Measurements from ENCODE around the gene HNRNPLL. TPM values are rescaled to one million over a fixed set of nuclear protein-coding genes. Genes with fewer than 3 reads are reported as not detected.

The HNRNPLL gene
- total and polyA plus RNA-seq, 2 donors: 24.1 to 54.0 TPM

DNA sequence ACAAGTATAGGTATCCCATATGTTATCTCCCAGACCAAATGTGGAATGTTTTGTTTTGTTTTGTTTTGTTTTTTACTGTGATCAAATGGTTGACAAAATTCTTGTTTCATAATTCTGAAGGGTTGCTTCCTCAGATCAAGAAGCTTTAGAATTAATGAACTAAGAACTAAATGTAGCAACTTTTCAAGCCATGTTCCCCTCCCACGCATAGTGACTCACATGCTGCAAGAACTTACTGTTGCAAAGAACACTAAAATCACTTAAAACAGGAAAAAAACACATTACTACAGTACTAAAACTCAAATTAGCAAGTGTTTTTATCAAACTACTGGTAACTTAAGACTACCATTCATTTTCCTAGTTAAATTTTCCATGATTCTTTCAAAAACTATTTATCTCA, 30.6 kb downstream of the HNRNPLL start:
- Histone ChIP-seq H3K27ac (ENCODE audit: low read depth in 1 of 2, low read length in 1 of 2) (no peak overlapping the region), H3K27me3 (ENCODE audit: control insufficient read depth in 2 of 2, insufficient read depth in 1 of 2, low read length in 1 of 2) (no peaks in the 10 kb centered on the region), H3K9me3 (ENCODE audit: control insufficient read depth in 2 of 2, insufficient read depth in 1 of 2, low read length in 1 of 2) (no peaks in the 10 kb centered on the region), H3K4me1 (ENCODE audit: control insufficient read depth in 2 of 2, insufficient read depth in 2 of 2, low read length in 2 of 2) (no peaks in the 10 kb centered on the region), H3K4me3 (ENCODE audit: low read length in 2 of 2) (no peak overlapping the region), H3K36me3 (ENCODE audit: control insufficient read depth in 2 of 2, insufficient read depth in 2 of 2, low read length in 1 of 2) (peaks cover 12 to 63% of the 10 kb centered on the region in 2 donors)
- DNase-seq (ENCODE audit: low read depth in 6 of 9, low spot score in 9 of 9): peak in 1 of 9 donors; percentile 15
- WGBS: 89% methylated on average over 1 of the region's 1 CpG

- Histone ChIP-seq H3K4me3 (ENCODE audit: low read length in 2 of 2) (no peak overlapping the region), H3K4me1 (ENCODE audit: control insufficient read depth in 2 of 2, insufficient read depth in 2 of 2, low read length in 2 of 2) (no peaks in the 10 kb centered on the region), H3K9me3 (ENCODE audit: control insufficient read depth in 2 of 2, insufficient read depth in 1 of 2, low read length in 1 of 2) (no peaks in the 10 kb centered on the region), H3K36me3 (ENCODE audit: control insufficient read depth in 2 of 2, insufficient read depth in 2 of 2, low read length in 1 of 2) (peaks cover 15 to 64% of the 10 kb centered on the region in 2 donors), H3K27me3 (ENCODE audit: control insufficient read depth in 2 of 2, insufficient read depth in 1 of 2, low read length in 1 of 2) (no peaks in the 10 kb centered on the region), H3K27ac (ENCODE audit: low read depth in 1 of 2, low read length in 1 of 2) (no peak overlapping the region)
- DNase-seq (ENCODE audit: low read depth in 6 of 9, low spot score in 9 of 9): no peak
- 96% methylated on average over 4 of the region's 4 CpGs for WGBS
These were observed 31.5 kb downstream of the HNRNPLL start for GRCh38 chr2:38571193-38571592.

DNA sequence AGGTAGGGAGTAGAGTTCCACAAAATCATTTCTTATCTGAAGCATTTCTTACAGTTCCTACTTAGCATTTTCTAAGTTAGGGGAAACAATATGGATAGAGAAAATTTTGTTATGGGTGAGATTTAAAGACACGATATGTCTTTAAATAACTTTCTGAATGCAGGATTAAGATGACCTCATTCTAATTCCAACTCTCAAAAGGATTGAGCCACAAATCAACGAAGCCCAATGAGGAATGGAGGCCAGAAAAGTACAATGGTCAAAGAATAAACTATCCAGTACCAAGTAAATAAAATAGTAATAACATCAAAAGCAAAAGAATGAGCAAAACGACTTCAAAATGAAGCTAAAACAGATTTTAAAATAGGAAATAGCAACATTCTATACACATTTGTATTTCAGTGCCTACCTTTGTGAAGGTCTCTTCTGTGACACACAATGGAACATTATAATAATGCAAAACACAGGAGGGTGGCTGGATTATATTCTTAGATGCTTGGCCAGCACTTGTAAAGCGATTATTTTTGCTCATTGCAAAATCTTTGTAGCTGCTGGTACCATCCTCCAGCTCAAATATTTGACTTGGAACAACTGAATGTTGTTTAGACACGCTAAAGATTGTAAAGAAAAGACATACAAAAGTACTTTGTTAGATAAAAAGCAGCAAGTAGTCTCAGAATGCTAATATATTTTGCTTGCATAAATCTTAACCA, 33.8 kb downstream of the HNRNPLL start:
- H3K27me3 ChIP-seq (ENCODE audit: control insufficient read depth in 2 of 2, insufficient read depth in 1 of 2, low read length in 1 of 2): no peaks in the 10 kb centered on the region
- WGBS: 97% methylated on average over 5 of the region's 5 CpGs
- no peaks in the 10 kb centered on the region for H3K4me1 ChIP-seq (ENCODE audit: control insufficient read depth in 2 of 2, insufficient read depth in 2 of 2, low read length in 2 of 2)
- H3K27ac ChIP-seq (ENCODE audit: low read depth in 1 of 2, low read length in 1 of 2): no peak overlapping the region
- no peaks in the 10 kb centered on the region for H3K9me3 ChIP-seq (ENCODE audit: control insufficient read depth in 2 of 2, insufficient read depth in 1 of 2, low read length in 1 of 2)
- H3K4me3 ChIP-seq (ENCODE audit: low read length in 2 of 2): no peak overlapping the region
- H3K36me3 ChIP-seq (ENCODE audit: control insufficient read depth in 2 of 2, insufficient read depth in 2 of 2, low read length in 1 of 2): peaks cover 19 to 69% of the 10 kb centered on the region in 2 donors
- DNase-seq (ENCODE audit: low read depth in 6 of 9, low spot score in 9 of 9): no peak

DNA sequence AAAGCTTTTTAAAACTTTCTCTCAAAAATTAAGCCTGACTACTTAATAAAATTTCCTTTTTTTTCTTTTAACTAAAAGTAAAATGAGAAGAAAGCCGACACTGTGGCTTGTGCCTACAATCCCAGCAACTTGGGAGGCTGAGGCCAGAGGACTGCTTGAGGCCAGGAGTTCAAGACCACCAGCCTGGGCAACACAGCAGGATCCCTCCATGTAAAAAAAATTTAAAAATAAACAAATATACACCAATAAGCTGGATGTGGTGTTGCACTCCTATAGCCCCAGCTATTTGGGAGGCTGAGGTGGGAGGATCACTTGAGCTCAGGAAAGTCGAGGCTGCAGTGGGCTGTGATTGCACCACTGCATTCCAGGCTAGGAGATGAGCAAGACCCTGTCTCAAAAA, 37.4 kb downstream of the HNRNPLL start:
- H3K4me1 ChIP-seq (ENCODE audit: control insufficient read depth in 2 of 2, insufficient read depth in 2 of 2, low read length in 2 of 2): no peaks in the 10 kb centered on the region
- DNase-seq (ENCODE audit: low read depth in 6 of 9, low spot score in 9 of 9): no peak
- H3K9me3 ChIP-seq (ENCODE audit: control insufficient read depth in 2 of 2, insufficient read depth in 1 of 2, low read length in 1 of 2): no peaks in the 10 kb centered on the region
- peaks cover 14 to 64% of the 10 kb centered on the region in 2 donors for H3K36me3 ChIP-seq (ENCODE audit: control insufficient read depth in 2 of 2, insufficient read depth in 2 of 2, low read length in 1 of 2)
- no peak overlapping the region for H3K4me3 ChIP-seq (ENCODE audit: low read length in 2 of 2)
- H3K27me3 ChIP-seq (ENCODE audit: control insufficient read depth in 2 of 2, insufficient read depth in 1 of 2, low read length in 1 of 2): no peaks in the 10 kb centered on the region
- WGBS: 97% methylated on average over 2 of the region's 2 CpGs
- H3K27ac ChIP-seq (ENCODE audit: low read depth in 1 of 2, low read length in 1 of 2): no peak overlapping the region

DNA sequence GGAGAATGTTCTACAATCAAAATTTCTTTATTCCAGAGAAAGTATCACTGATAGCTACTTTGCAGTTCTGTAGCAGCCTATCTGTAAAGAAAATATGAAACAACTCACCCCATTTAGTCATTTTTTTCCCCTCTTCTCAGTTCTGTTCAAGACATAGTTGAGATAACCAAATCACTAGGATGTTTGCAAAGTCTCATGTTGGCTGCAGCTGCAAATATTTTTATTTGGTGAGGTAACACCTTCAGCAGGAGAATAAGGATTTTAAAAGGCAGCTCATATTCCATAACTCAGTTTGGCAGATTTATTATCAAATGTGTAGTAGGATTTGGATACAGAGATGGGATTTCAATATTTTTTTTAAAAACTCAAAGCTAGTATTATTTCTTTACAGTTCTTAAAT, 41.0 kb downstream of the HNRNPLL start:
- H3K4me1 ChIP-seq (ENCODE audit: control insufficient read depth in 2 of 2, insufficient read depth in 2 of 2, low read length in 2 of 2): no peaks in the 10 kb centered on the region
- no peak overlapping the region for H3K27ac ChIP-seq (ENCODE audit: low read depth in 1 of 2, low read length in 1 of 2)
- no peak overlapping the region for H3K4me3 ChIP-seq (ENCODE audit: low read length in 2 of 2)
- no peak for DNase-seq (ENCODE audit: low read depth in 6 of 9, low spot score in 9 of 9)
- no peaks in the 10 kb centered on the region for H3K27me3 ChIP-seq (ENCODE audit: control insufficient read depth in 2 of 2, insufficient read depth in 1 of 2, low read length in 1 of 2)
- H3K9me3 ChIP-seq (ENCODE audit: control insufficient read depth in 2 of 2, insufficient read depth in 1 of 2, low read length in 1 of 2): no peaks in the 10 kb centered on the region
- H3K36me3 ChIP-seq (ENCODE audit: control insufficient read depth in 2 of 2, insufficient read depth in 2 of 2, low read length in 1 of 2): peaks cover 7 to 41% of the 10 kb centered on the region in 2 donors

GRCh38 chr2:38560092-38560491, 42.6 kb downstream of the HNRNPLL start:
- Histone ChIP-seq H3K9me3 (ENCODE audit: control insufficient read depth in 2 of 2, insufficient read depth in 1 of 2, low read length in 1 of 2) (no peaks in the 10 kb centered on the region), H3K27me3 (ENCODE audit: control insufficient read depth in 2 of 2, insufficient read depth in 1 of 2, low read length in 1 of 2) (no peaks in the 10 kb centered on the region), H3K4me1 (ENCODE audit: control insufficient read depth in 2 of 2, insufficient read depth in 2 of 2, low read length in 2 of 2) (no peaks in the 10 kb centered on the region), H3K36me3 (ENCODE audit: control insufficient read depth in 2 of 2, insufficient read depth in 2 of 2, low read length in 1 of 2) (peaks cover 3 to 29% of the 10 kb centered on the region in 2 donors), H3K4me3 (ENCODE audit: low read length in 2 of 2) (no peak overlapping the region), H3K27ac (ENCODE audit: low read depth in 1 of 2, low read length in 1 of 2) (no peak overlapping the region)
- DNase-seq (ENCODE audit: low read depth in 6 of 9, low spot score in 9 of 9): no peak
- 95% methylated on average over 2 of the region's 2 CpGs for WGBS

DNA sequence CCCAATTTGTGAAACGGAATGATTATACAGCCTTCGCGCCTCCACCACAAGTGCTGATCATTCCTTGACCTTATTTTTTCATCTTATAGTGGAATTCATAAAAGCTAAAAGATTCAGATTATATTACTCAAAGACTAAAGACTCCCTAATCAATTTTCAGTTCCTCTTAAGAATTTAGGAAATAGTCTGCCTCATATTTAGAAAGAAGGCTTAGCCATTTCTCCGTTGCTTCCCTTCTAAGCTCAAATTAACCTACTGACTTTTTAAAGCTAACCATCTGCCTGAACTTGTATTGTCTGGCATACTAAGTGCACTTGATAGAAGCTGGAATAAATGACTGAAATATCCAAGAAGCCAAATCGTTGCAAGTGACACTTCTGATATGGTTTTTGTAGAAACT, 44.7 kb downstream of the HNRNPLL start:
- no peak for DNase-seq (ENCODE audit: low read depth in 6 of 9, low spot score in 9 of 9)
- Histone ChIP-seq H3K27ac (ENCODE audit: low read depth in 1 of 2, low read length in 1 of 2) (no peak overlapping the region), H3K9me3 (ENCODE audit: control insufficient read depth in 2 of 2, insufficient read depth in 1 of 2, low read length in 1 of 2) (no peaks in the 10 kb centered on the region), H3K36me3 (ENCODE audit: control insufficient read depth in 2 of 2, insufficient read depth in 2 of 2, low read length in 1 of 2) (peaks cover 6 to 28% of the 10 kb centered on the region in 2 donors), H3K27me3 (ENCODE audit: control insufficient read depth in 2 of 2, insufficient read depth in 1 of 2, low read length in 1 of 2) (no peaks in the 10 kb centered on the region), H3K4me1 (ENCODE audit: control insufficient read depth in 2 of 2, insufficient read depth in 2 of 2, low read length in 2 of 2) (no peaks in the 10 kb centered on the region), H3K4me3 (ENCODE audit: low read length in 2 of 2) (no peak overlapping the region)
- 96% methylated on average over 5 of the region's 5 CpGs for WGBS

- WGBS: 98% methylated on average over 2 of the region's 2 CpGs
- Histone ChIP-seq H3K9me3 (ENCODE audit: control insufficient read depth in 2 of 2, insufficient read depth in 1 of 2, low read length in 1 of 2) (no peaks in the 10 kb centered on the region), H3K27me3 (ENCODE audit: control insufficient read depth in 2 of 2, insufficient read depth in 1 of 2, low read length in 1 of 2) (no peaks in the 10 kb centered on the region), H3K36me3 (ENCODE audit: control insufficient read depth in 2 of 2, insufficient read depth in 2 of 2, low read length in 1 of 2) (peaks cover 6 to 24% of the 10 kb centered on the region in 2 donors), H3K4me1 (ENCODE audit: control insufficient read depth in 2 of 2, insufficient read depth in 2 of 2, low read length in 2 of 2) (peaks cover 0 to 1% of the 10 kb centered on the region in 2 donors), H3K27ac (ENCODE audit: low read depth in 1 of 2, low read length in 1 of 2) (no peak overlapping the region), H3K4me3 (ENCODE audit: low read length in 2 of 2) (no peak overlapping the region)
- no peak for DNase-seq (ENCODE audit: low read depth in 6 of 9, low spot score in 9 of 9)
These were observed 45.5 kb downstream of the HNRNPLL start for GRCh38 chr2:38557217-38557616.

DNA sequence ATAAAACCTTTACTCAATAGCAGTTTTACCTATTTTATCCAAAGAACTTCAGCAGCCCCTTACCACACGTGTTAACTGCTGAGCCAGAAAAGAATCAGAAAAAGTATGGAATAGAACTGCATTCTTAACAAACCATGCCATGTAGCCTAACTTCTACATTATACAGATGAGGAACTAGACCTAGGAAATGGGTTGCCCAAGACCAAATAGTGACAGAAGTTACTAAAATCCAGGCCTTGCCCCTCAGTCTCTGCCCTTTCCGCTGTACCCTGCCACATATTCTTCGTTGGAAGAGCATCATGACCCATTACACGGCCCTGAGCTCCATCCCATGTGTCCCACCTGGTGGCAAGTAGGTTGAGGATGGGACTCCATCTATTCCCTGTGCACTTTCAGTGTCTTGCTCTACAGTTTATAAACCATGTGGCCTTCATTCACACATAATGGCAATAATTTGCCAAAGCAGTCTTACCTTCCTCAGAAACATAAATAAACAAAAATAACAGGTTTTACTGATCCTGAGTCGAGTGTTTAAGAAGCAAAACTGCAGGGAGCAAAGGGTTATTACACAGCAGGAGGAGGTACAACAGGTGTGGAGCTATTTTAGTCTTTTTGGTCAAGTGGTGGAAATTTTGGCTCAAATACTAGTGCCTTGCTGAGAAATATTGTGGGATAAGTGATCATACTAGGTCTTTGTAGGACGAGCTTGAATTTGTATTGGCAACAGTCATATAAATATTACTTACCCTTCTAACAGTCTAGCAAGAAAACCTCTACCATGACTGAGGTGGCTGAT, 46.5 kb downstream of the HNRNPLL start:
- no peak overlapping the region for H3K4me3 ChIP-seq (ENCODE audit: low read length in 2 of 2)
- WGBS: 96% methylated on average over 6 of the region's 6 CpGs
- no peaks in the 10 kb centered on the region for H3K27me3 ChIP-seq (ENCODE audit: control insufficient read depth in 2 of 2, insufficient read depth in 1 of 2, low read length in 1 of 2)
- no peak overlapping the region for H3K27ac ChIP-seq (ENCODE audit: low read depth in 1 of 2, low read length in 1 of 2)
- no peaks in the 10 kb centered on the region for H3K9me3 ChIP-seq (ENCODE audit: control insufficient read depth in 2 of 2, insufficient read depth in 1 of 2, low read length in 1 of 2)
- no peak for DNase-seq (ENCODE audit: low read depth in 6 of 9, low spot score in 9 of 9)
- peaks cover 0 to 2% of the 10 kb centered on the region in 2 donors for H3K4me1 ChIP-seq (ENCODE audit: control insufficient read depth in 2 of 2, insufficient read depth in 2 of 2, low read length in 2 of 2)
- peaks cover 6 to 15% of the 10 kb centered on the region in 2 donors for H3K36me3 ChIP-seq (ENCODE audit: control insufficient read depth in 2 of 2, insufficient read depth in 2 of 2, low read length in 1 of 2)

All from thymus (tissue), 11 donors.